ENCODE results near the gene WSCD2. TPM values are rescaled to one million over a fixed set of nuclear protein-coding genes. Genes with fewer than 3 reads are reported as not detected.

Gene WSCD2
- total and polyA plus RNA-seq, 3 donors from 2014 or later, result 0.50 to 1.7 (median 0.94) TPM

- TF ChIP-seq, protein P1, sequence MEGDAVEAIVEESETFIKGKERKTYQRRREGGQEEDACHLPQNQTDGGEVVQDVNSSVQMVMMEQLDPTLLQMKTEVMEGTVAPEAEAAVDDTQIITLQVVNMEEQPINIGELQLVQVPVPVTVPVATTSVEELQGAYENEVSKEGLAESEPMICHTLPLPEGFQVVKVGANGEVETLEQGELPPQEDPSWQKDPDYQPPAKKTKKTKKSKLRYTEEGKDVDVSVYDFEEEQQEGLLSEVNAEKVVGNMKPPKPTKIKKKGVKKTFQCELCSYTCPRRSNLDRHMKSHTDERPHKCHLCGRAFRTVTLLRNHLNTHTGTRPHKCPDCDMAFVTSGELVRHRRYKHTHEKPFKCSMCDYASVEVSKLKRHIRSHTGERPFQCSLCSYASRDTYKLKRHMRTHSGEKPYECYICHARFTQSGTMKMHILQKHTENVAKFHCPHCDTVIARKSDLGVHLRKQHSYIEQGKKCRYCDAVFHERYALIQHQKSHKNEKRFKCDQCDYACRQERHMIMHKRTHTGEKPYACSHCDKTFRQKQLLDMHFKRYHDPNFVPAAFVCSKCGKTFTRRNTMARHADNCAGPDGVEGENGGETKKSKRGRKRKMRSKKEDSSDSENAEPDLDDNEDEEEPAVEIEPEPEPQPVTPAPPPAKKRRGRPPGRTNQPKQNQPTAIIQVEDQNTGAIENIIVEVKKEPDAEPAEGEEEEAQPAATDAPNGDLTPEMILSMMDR (IDR thresholded peaks at IDR 0.05), result no peak
- TF ChIP-seq POLR2A (IDR thresholded peaks at IDR 0.05), result no peak
- Histone ChIP-seq H3K4me1 (no peaks in the 10 kb centered on the region), H3K36me3 (ENCODE audit: low read depth, missing control alignments) (no peaks in the 10 kb centered on the region), H3K27me3 (no peaks in the 10 kb centered on the region), H3K4me3 (no peak overlapping the region), H3K9me3 (no peaks in the 10 kb centered on the region), H3K27ac (no peak overlapping the region)
- intact Hi-C loops (cut with DNase I; ENCODE audit: low total_unique reads), result no loop called here
- peak; percentile 16 for DNase-seq
- 80 to 82% methylated on average over 6 of the region's 6 CpGs for WGBS, 2 donors
Observed at GRCh38 chr12:108234158-108234557, 105.1 kb downstream of the WSCD2 start.

DNA sequence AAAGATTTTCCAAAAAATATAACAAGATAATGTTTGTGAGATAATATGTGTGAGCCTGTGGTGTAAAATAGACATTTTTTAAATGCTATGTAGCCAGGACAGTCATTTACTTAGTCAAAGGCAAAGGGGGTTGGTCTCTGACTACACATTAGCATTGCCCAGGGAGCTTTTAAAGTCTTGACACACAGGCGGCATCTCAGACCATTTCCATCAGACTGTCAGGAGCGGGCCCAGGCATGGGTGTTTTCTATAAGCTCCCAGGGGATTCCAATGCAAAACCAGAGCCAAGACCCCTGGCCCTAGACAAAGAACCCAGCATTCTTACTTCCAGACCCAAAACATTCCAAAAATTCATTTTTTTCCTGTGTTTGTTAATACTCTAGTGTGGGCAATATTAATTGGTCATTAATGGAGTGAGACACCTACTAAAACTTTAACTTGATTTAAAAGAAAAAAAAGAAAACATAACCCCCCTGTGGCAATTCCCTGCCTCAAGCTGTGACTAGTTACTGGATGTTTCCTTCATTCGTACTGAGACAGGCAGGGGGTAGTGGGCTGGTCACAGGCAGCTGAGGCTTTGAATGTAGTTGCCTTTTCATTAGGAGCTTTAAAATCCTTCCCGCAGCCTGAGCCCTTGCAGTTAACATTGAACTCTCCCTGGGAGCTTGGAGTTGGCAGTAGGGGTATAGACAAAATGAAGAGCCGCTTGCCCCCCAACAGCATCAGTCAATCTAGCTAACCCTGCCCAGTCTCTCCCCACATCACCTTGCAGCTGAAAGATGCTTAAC lies 106.3 kb downstream of the WSCD2 start:
- intact Hi-C loops (cut with DNase I; ENCODE audit: low total_unique reads), result no loop called here
- no peak for DNase-seq

GRCh38 chr12:108235985-108236263 lies 106.8 kb downstream of the WSCD2 start:
- H3K27me3 ChIP-seq, result no peaks in the 10 kb centered on the region
- H3K36me3 ChIP-seq (ENCODE audit: low read depth, missing control alignments), result no peaks in the 10 kb centered on the region
- H3K9me3 ChIP-seq, result no peaks in the 10 kb centered on the region
- no peak overlapping the region for H3K27ac ChIP-seq
- H3K4me1 ChIP-seq, result no peaks in the 10 kb centered on the region
- 37 to 64% methylated on average over 3 of the region's 3 CpGs for WGBS, 2 donors
- intact Hi-C loops (cut with DNase I; ENCODE audit: low total_unique reads), result no loop called here
- TF ChIP-seq, protein P1 (IDR thresholded peaks at IDR 0.05), result no peak
- no peak for TF ChIP-seq POLR2A (IDR thresholded peaks at IDR 0.05)
- H3K4me3 ChIP-seq, result no peak overlapping the region
- DNase-seq, result no peak

More for the DNA sequence above, 106.3 kb downstream of the WSCD2 start:
- Histone ChIP-seq H3K9me3 (no peaks in the 10 kb centered on the region), H3K27me3 (no peaks in the 10 kb centered on the region), H3K36me3 (ENCODE audit: low read depth, missing control alignments) (no peaks in the 10 kb centered on the region), H3K4me1 (no peaks in the 10 kb centered on the region), H3K4me3 (no peak overlapping the region), H3K27ac (no peak overlapping the region)
- TF ChIP-seq, protein P1 (IDR thresholded peaks at IDR 0.05), result no peak
- TF ChIP-seq POLR2A (IDR thresholded peaks at IDR 0.05), result no peak
- WGBS, 2 donors, result 57 to 73% methylated on average over 5 of the region's 5 CpGs

DNA sequence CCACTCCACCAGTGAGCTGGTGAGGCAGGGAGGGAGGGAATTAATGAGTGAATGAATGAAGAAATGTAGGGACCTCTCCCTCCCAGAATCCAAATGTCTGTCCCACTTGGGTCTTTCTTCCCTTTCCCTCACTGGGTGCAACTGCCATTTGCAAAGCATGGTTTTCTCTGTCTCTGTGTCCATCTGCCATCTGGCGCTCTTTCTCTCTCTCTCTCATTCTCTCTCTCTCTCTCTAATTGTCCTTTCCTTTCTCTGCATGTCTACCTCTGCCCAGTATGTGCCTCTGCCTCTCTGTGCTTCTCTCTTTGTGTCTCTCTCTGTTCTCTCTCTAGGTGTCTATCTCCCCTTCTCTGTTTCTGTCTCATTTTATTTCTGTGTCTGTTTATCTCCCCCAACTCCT lies 107.3 kb downstream of the WSCD2 start:
- 89 to 95% methylated on average over 1 of the region's 1 CpG for WGBS, 2 donors
- H3K4me3 ChIP-seq, result no peak overlapping the region
- TF ChIP-seq, protein P1 (IDR thresholded peaks at IDR 0.05), result no peak
- no peak for TF ChIP-seq POLR2A (IDR thresholded peaks at IDR 0.05)
- no peaks in the 10 kb centered on the region for H3K9me3 ChIP-seq
- H3K36me3 ChIP-seq (ENCODE audit: low read depth, missing control alignments), result no peaks in the 10 kb centered on the region
- no peaks in the 10 kb centered on the region for H3K4me1 ChIP-seq
- intact Hi-C loops (cut with DNase I; ENCODE audit: low total_unique reads), result no loop called here
- no peak for DNase-seq
- no peaks in the 10 kb centered on the region for H3K27me3 ChIP-seq
- no peak overlapping the region for H3K27ac ChIP-seq

- no peak overlapping the region for H3K4me3 ChIP-seq
- intact Hi-C loops (cut with DNase I; ENCODE audit: low total_unique reads), result no loop called here
- TF ChIP-seq POLR2A (IDR thresholded peaks at IDR 0.05), result no peak
- TF ChIP-seq, protein P1 (IDR thresholded peaks at IDR 0.05), result no peak
- H3K27ac ChIP-seq, result no peak overlapping the region
- no peaks in the 10 kb centered on the region for H3K27me3 ChIP-seq
- 83 to 93% methylated on average over 3 of the region's 3 CpGs for WGBS, 2 donors
- DNase-seq, result no peak
- H3K36me3 ChIP-seq (ENCODE audit: low read depth, missing control alignments), result no peaks in the 10 kb centered on the region
- H3K9me3 ChIP-seq, result no peaks in the 10 kb centered on the region
- H3K4me1 ChIP-seq, result no peaks in the 10 kb centered on the region
Observed at GRCh38 chr12:108237272-108237671, 108.2 kb downstream of the WSCD2 start.
